Measurements from ENCODE around the gene DIP2C. TPM values are rescaled to one million over a fixed set of nuclear protein-coding genes. Genes with fewer than 3 reads are reported as not detected.

Gene DIP2C
- total and polyA plus RNA-seq, 2 donors (not counting 1 experiment from before 2014, with no cell fraction given), result 1.3 to 1.9 TPM

DNA sequence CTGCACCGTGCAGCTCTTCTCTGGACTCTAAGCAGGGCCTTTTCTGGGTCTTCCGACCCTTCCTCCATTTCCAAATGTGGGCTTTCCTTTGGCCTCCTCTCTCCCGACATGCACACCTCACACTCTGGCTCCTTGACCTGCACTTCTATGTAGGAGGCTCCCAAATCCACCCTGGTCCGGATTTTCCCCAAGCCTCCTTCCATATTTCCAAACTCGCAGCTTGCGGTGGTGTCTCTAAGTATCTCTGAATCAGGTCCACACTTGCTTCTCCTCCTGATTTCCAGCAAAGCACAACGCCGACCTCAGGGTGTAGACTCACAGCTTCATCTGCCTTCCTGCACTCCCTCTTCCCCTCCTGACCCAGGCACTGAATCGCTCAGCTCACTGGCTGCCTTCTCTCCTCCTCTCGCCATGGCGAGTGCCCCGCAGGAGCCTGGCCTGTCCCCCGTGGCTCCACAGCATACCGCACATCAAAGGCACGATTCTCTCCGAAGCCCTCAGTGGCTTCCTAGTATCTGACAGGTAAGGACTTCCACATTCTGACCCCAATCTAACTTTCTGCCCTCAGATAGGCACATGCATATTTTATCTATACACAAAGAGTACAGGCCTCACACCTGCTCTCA lies 27.8 kb downstream of the DIP2C start:
- DNase-seq (no peak), ATAC-seq (ENCODE audit: low read depth) (no peak)
- Histone ChIP-seq H3K9me3 (ENCODE audit: control extremely low read depth in 1 of 3, control insufficient read depth in 2 of 3, insufficient read depth in 1 of 3, low read length in 2 of 3) (peaks cover 0 to 8% (median 0%) of the 10 kb centered on the region in 3 donors), H3K4me3 (ENCODE audit: control extremely low read depth in 1 of 5, extremely low read depth in 1 of 5, insufficient read depth in 1 of 5, low read depth in 2 of 5, low read length in 4 of 5) (no peak overlapping the region), H3K27ac (ENCODE audit: low read length in 2 of 2) (no peak overlapping the region), H2AFZ (ENCODE audit: insufficient read depth, low read depth, low read length, poor library complexity, severe bottlenecking) (no peak overlapping the region), H3K36me3 (replicated peaks in 1 of 2; ENCODE audit: control extremely low read depth in 1 of 2, control insufficient read depth in 1 of 2, extremely low read depth in 1 of 2, insufficient read depth in 2 of 2, low read length in 1 of 2) (no peaks in the 10 kb centered on the region), H3K9ac (ENCODE audit: low read length) (no peak overlapping the region), H3K4me1 (ENCODE audit: control insufficient read depth in 2 of 2, insufficient read depth in 2 of 2, low read length in 2 of 2) (no peaks in the 10 kb centered on the region), H4K20me1 (ENCODE audit: control insufficient read depth, insufficient read depth, low read length, poor library complexity, severe bottlenecking) (no peaks in the 10 kb centered on the region), H3K79me2 (ENCODE audit: control insufficient read depth, insufficient read depth, low read length) (no peaks in the 10 kb centered on the region), H3K27me3 (replicated peaks in 1 of 4; ENCODE audit: control extremely low read depth in 1 of 4, control insufficient read depth in 3 of 4, insufficient read depth in 4 of 4, low read length in 3 of 4) (no peaks in the 10 kb centered on the region), H3K4me2 (replicated peaks; ENCODE audit: low read depth, low read length, poor library complexity, severe bottlenecking) (no peak overlapping the region)
- intact Hi-C loops (cut with micrococcal nuclease), result no loop called here
- WGBS (ENCODE audit: insufficient coverage), result 91% methylated on average over 15 of the region's 16 CpGs
- TF ChIP-seq, protein P1, sequence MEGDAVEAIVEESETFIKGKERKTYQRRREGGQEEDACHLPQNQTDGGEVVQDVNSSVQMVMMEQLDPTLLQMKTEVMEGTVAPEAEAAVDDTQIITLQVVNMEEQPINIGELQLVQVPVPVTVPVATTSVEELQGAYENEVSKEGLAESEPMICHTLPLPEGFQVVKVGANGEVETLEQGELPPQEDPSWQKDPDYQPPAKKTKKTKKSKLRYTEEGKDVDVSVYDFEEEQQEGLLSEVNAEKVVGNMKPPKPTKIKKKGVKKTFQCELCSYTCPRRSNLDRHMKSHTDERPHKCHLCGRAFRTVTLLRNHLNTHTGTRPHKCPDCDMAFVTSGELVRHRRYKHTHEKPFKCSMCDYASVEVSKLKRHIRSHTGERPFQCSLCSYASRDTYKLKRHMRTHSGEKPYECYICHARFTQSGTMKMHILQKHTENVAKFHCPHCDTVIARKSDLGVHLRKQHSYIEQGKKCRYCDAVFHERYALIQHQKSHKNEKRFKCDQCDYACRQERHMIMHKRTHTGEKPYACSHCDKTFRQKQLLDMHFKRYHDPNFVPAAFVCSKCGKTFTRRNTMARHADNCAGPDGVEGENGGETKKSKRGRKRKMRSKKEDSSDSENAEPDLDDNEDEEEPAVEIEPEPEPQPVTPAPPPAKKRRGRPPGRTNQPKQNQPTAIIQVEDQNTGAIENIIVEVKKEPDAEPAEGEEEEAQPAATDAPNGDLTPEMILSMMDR (IDR thresholded peaks at IDR 0.05), result no peak
- TF ChIP-seq EZH2 (IDR thresholded peaks at IDR 0.05; ENCODE audit: borderline replicate concordance, insufficient read depth, low read depth, low read length, poor library complexity, severe bottlenecking), result no peak
- peaks cover 19% of the 10 kb centered on the region for H3K27me3 Mint-ChIP-seq
- ChIA-PET CTCF (no interaction called here), POLR2A (no interaction called here)
- H3K4me3 Mint-ChIP-seq, result no peak overlapping the region
- H3K27ac Mint-ChIP-seq, result no peak overlapping the region
- H3K4me1 Mint-ChIP-seq, result no peaks in the 10 kb centered on the region
- no peaks in the 10 kb centered on the region for H3K9me3 Mint-ChIP-seq (ENCODE audit: insufficient read depth)

GRCh38 chr10:660970-661596 lies 28.4 kb downstream of the DIP2C start:
- Histone ChIP-seq H3K27me3 (replicated peaks in 1 of 4; ENCODE audit: control extremely low read depth in 1 of 4, control insufficient read depth in 3 of 4, insufficient read depth in 4 of 4, low read length in 3 of 4) (no peaks in the 10 kb centered on the region), H2AFZ (ENCODE audit: insufficient read depth, low read depth, low read length, poor library complexity, severe bottlenecking) (no peak overlapping the region), H3K9me3 (ENCODE audit: control extremely low read depth in 1 of 3, control insufficient read depth in 2 of 3, insufficient read depth in 1 of 3, low read length in 2 of 3) (peaks cover 0 to 4% (median 0%) of the 10 kb centered on the region in 3 donors), H3K4me1 (ENCODE audit: control insufficient read depth in 2 of 2, insufficient read depth in 2 of 2, low read length in 2 of 2) (no peaks in the 10 kb centered on the region), H3K4me3 (ENCODE audit: control extremely low read depth in 1 of 5, extremely low read depth in 1 of 5, insufficient read depth in 1 of 5, low read depth in 2 of 5, low read length in 4 of 5) (no peak overlapping the region), H3K4me2 (replicated peaks; ENCODE audit: low read depth, low read length, poor library complexity, severe bottlenecking) (no peak overlapping the region), H3K79me2 (ENCODE audit: control insufficient read depth, insufficient read depth, low read length) (no peaks in the 10 kb centered on the region), H3K27ac (ENCODE audit: low read length in 2 of 2) (no peak overlapping the region), H3K36me3 (replicated peaks in 1 of 2; ENCODE audit: control extremely low read depth in 1 of 2, control insufficient read depth in 1 of 2, extremely low read depth in 1 of 2, insufficient read depth in 2 of 2, low read length in 1 of 2) (no peaks in the 10 kb centered on the region), H3K9ac (ENCODE audit: low read length) (no peak overlapping the region), H4K20me1 (ENCODE audit: control insufficient read depth, insufficient read depth, low read length, poor library complexity, severe bottlenecking) (no peaks in the 10 kb centered on the region)
- ChIA-PET POLR2A (no interaction called here), CTCF (no interaction called here)
- H3K9me3 Mint-ChIP-seq (ENCODE audit: insufficient read depth), result no peaks in the 10 kb centered on the region
- intact Hi-C loops (cut with micrococcal nuclease), result no loop called here
- peaks cover 19% of the 10 kb centered on the region for H3K27me3 Mint-ChIP-seq
- TF ChIP-seq EZH2 (IDR thresholded peaks at IDR 0.05; ENCODE audit: borderline replicate concordance, insufficient read depth, low read depth, low read length, poor library complexity, severe bottlenecking), result no peak
- TF ChIP-seq, protein P1 (IDR thresholded peaks at IDR 0.05), result no peak
- ATAC-seq (ENCODE audit: low read depth) (no peak), DNase-seq (no peak)
- no peak overlapping the region for H3K27ac Mint-ChIP-seq
- no peaks in the 10 kb centered on the region for H3K4me1 Mint-ChIP-seq
- H3K4me3 Mint-ChIP-seq, result no peak overlapping the region
- 88% methylated on average over 14 of the region's 14 CpGs for WGBS (ENCODE audit: insufficient coverage)
